SKM-1 (cell line): Measurements from ENCODE around the gene HBA1.
"Not testable (repeated sequence)": the region's sequence is repeated elsewhere in the genome, so short reads cannot be mapped to it uniquely, and the experiment has no call there.

Source experiments
- DNase-seq: peaks from one replicate; lab custom pipeline; 2025; ENCODE audit not compliant: unreplicated experiment; lab: John Stamatoyannopoulos, UW

Gene HBA1

GRCh38 chr16:159136-159849 lies 17.2 kb upstream of the HBA1 start:
- DNase-seq = no peak

GRCh38 chr16:160242-160641 lies 16.2 kb upstream of the HBA1 start:
- not testable (repeated sequence) for DNase-seq

- DNase-seq = no peak
Measured at GRCh38 chr16:160691-161190, 15.7 kb upstream of the HBA1 start.

- no peak for DNase-seq
Measured at GRCh38 chr16:162271-162991, 14.0 kb upstream of the HBA1 start.

GRCh38 chr16:163139-163538 lies 13.3 kb upstream of the HBA1 start:
- not testable (repeated sequence) for DNase-seq

- not testable (repeated sequence) for DNase-seq
Measured at GRCh38 chr16:163696-164095, 12.8 kb upstream of the HBA1 start.

GRCh38 chr16:164134-164823 lies 12.2 kb upstream of the HBA1 start:
- not testable (repeated sequence) for DNase-seq

- no peak for DNase-seq
Measured at GRCh38 chr16:164827-165538, 11.5 kb upstream of the HBA1 start.

GRCh38 chr16:165539-166374 lies 10.7 kb upstream of the HBA1 start, which contains the start of gene HBM:
TSS of gene HBM (plus strand) at chr16:165978. CDS start at chr16:165998, 20 bp downstream.
- no peak for DNase-seq

- DNase-seq = no peak
Measured at GRCh38 chr16:166375-167121, 9.9 kb upstream of the HBA1 start.

GRCh38 chr16:167122-167690 lies 9.3 kb upstream of the HBA1 start:
- DNase-seq = no peak

GRCh38 chr16:168424-168823 lies 8.1 kb upstream of the HBA1 start:
- DNase-seq = no peak

GRCh38 chr16:169014-169413 lies 7.5 kb upstream of the HBA1 start:
- DNase-seq = no peak

GRCh38 chr16:170088-170507 lies 6.4 kb upstream of the HBA1 start:
- not testable (repeated sequence) for DNase-seq

GRCh38 chr16:170788-171187 lies 5.7 kb upstream of the HBA1 start:
- no peak for DNase-seq

GRCh38 chr16:172374-172941 lies 4.0 kb upstream of the HBA1 start, which contains the start of gene HBA2:
TSS of gene HBA2 (plus strand) at chr16:172876. CDS start at chr16:172913, 37 bp downstream.
- not testable (repeated sequence) for DNase-seq

GRCh38 chr16:173211-173854 lies 3.1 kb upstream of the HBA1 start:
- DNase-seq = not testable (repeated sequence)
